CD4-positive, alpha-beta T cell (primary cell): ENCODE data around the gene NAALADL1. TPM values are rescaled to one million over a fixed set of nuclear protein-coding genes. Genes with fewer than 3 reads are reported as not detected.

Experiments used
- ATAC-seq: fragments of 200-7000 bp; cut with Tn5 transposase; one replicate; pipeline ENCODE4 v1.10.0; 2022; ENCODE audit warnings: mild to moderate bottlenecking; ENCODE audit not compliant: poor library complexity
- CTCF ChIA-PET: fragments of 350-600 bp; sonication (Branson Sonifier 250); formaldehyde crosslinking; loops from one replicate; lab custom pipeline; 2021; ENCODE audit warnings: antibody characterized with exemption, inconsistent platforms; lab: Charles Lee
- POLR2A ChIA-PET: fragments of 350-600 bp; sonication (Branson Sonifier 250); formaldehyde crosslinking; loops from one replicate; lab custom pipeline; 2021; ENCODE audit warnings: antibody characterized with exemption, inconsistent platforms; lab: Charles Lee
- DNase-seq, 14 experiments: peaks; one replicate each; pipeline ENCODE4 v3.0.0-alpha.2; 2013 to 2020; ENCODE audit warnings: mixed read lengths in 2 of 14
- H3K27ac ChIP-seq, 2 donors: one replicate each; pipeline versions ENCODE4 v1.5.1 to v1.7.0; 2013; ENCODE audit warnings: low read length in 2 of 2, low read depth in 1 of 2, mild to moderate bottlenecking in 1 of 2
- H3K27me3 ChIP-seq, 2 experiments: 1 replicate in 1 of 2; 2 replicates in 1 of 2; pipeline versions ENCODE4 v1.6.1 to v1.7.0; 2013; ENCODE audit warnings: low read length in 2 of 2, control low read depth in 1 of 2, mild to moderate bottlenecking in 1 of 2, moderate library complexity in 1 of 2; ENCODE audit not compliant: insufficient read depth in 2 of 2, control insufficient read depth in 1 of 2
- H3K36me3 ChIP-seq: one replicate; pipeline ENCODE4 v1.6.1; 2013; ENCODE audit warnings: low read length, control low read depth; ENCODE audit not compliant: insufficient read depth
- H3K4me1 ChIP-seq: one replicate; pipeline ENCODE4 v1.6.1; 2013; ENCODE audit warnings: low read length, control low read depth; ENCODE audit not compliant: insufficient read depth
- H3K4me3 ChIP-seq: one replicate; pipeline ENCODE4 v1.5.1; 2013; ENCODE audit warnings: mild to moderate bottlenecking, low read length, moderate library complexity
- H3K9me3 ChIP-seq, 2 experiments: 1 replicate in 1 of 2; 2 replicates in 1 of 2; pipeline versions ENCODE4 v1.6.1 to v1.7.0; 2013; ENCODE audit warnings: low read length in 2 of 2, mild to moderate bottlenecking in 2 of 2, control low read depth in 1 of 2, moderate library complexity in 1 of 2; ENCODE audit not compliant: control insufficient read depth in 1 of 2, insufficient read depth in 1 of 2
- H3K27ac Mint-ChIP-seq: one replicate; pipeline ENCODE4 v1.8.0; 2020; ENCODE audit warnings: mixed read lengths
- H3K27me3 Mint-ChIP-seq: one replicate; pipeline ENCODE4 v1.8.0; 2021; ENCODE audit warnings: mixed read lengths
- H3K36me3 Mint-ChIP-seq: one replicate; pipeline ENCODE4 v1.8.0; 2021; ENCODE audit warnings: low read depth, mixed read lengths
- H3K4me1 Mint-ChIP-seq: one replicate; pipeline ENCODE4 v1.8.0; 2021; ENCODE audit warnings: low read depth, mixed read lengths
- H3K4me3 Mint-ChIP-seq: one replicate; pipeline ENCODE4 v1.8.0; 2020; ENCODE audit warnings: mild to moderate bottlenecking, mixed read lengths
- H3K9me3 Mint-ChIP-seq: one replicate; pipeline ENCODE4 v1.8.0; 2020; ENCODE audit warnings: mixed read lengths
- intact Hi-C, 2 experiments: fragments of 100-400 bp; cut with DNase I in 1 of 2; cut with micrococcal nuclease in 1 of 2; formaldehyde crosslinking; loops; one replicate each; pipeline versions ENCODE4 v1.15.1 to v1.9.0; 2023 to 2025; cut with DNase I, micrococcal nuclease
- total RNA-seq, 174 experiments: library from RNA in 2 of 174; stranded (reverse) in 2 of 174; gene quantifications; one replicate each; pipeline ENCODE4 v1.2.3 and lab custom pipeline; 2021 to 2026
- TF ChIP-seq, protein P1 (sequence below): fragments of 200-600 bp; IDR thresholded peaks from one replicate; pipeline ENCODE4 v1.8.0; 2022; ENCODE audit warnings: antibody characterized with exemption, mild to moderate bottlenecking

NAALADL1 gene
- total RNA-seq, 2 experiments from 2014 or later: 7.7 to 9.2 TPM

DNA sequence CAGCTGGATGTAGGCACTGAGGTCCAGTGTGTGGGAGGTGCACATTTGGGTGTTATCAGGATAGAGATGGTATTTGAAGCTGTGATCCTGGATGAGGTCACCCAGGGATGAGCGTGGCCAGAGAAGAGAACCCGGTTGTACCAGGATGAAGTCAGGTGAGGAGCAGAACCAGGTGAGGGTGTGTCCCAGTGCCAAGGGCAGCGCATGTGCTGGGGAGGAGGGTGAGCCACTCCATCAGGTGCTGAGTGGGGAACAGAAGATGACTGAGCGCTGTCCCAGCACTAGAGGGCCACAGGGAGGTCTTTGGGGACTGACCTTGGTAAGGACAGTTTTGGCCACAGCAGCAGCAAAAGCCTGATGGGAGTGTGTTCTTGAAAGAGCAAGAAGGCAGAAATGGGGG, 41.6 kb downstream of the NAALADL1 start:
- Mint-ChIP-seq H3K9me3 (no peaks in the 10 kb centered on the region), H3K4me3 (no peak overlapping the region), H3K27me3 (no peaks in the 10 kb centered on the region), H3K27ac (no peak overlapping the region), H3K36me3 (peaks cover 3% of the 10 kb centered on the region), H3K4me1 (peaks cover 26% of the 10 kb centered on the region)
- no peaks in the 10 kb centered on the region for H3K9me3 ChIP-seq
- TF ChIP-seq, protein P1, sequence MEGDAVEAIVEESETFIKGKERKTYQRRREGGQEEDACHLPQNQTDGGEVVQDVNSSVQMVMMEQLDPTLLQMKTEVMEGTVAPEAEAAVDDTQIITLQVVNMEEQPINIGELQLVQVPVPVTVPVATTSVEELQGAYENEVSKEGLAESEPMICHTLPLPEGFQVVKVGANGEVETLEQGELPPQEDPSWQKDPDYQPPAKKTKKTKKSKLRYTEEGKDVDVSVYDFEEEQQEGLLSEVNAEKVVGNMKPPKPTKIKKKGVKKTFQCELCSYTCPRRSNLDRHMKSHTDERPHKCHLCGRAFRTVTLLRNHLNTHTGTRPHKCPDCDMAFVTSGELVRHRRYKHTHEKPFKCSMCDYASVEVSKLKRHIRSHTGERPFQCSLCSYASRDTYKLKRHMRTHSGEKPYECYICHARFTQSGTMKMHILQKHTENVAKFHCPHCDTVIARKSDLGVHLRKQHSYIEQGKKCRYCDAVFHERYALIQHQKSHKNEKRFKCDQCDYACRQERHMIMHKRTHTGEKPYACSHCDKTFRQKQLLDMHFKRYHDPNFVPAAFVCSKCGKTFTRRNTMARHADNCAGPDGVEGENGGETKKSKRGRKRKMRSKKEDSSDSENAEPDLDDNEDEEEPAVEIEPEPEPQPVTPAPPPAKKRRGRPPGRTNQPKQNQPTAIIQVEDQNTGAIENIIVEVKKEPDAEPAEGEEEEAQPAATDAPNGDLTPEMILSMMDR: no peak
- ATAC-seq: no peak
- DNase-seq: no peak
- H3K27ac ChIP-seq: no peak overlapping the region
- ChIA-PET CTCF (no interaction called here), POLR2A (no interaction called here)
- peaks cover 31% of the 10 kb centered on the region for H3K36me3 ChIP-seq
- peaks cover 26% of the 10 kb centered on the region for H3K4me1 ChIP-seq
- intact Hi-C loops: loop anchor here (1.0 to 10.0 kb wide), 2 partner anchors 10 to 298 kb away; partner anchors contain the start of gene CDC42EP2 (in 1 of the 2)
- H3K27me3 ChIP-seq: no peaks in the 10 kb centered on the region
- no peak overlapping the region for H3K4me3 ChIP-seq

DNA sequence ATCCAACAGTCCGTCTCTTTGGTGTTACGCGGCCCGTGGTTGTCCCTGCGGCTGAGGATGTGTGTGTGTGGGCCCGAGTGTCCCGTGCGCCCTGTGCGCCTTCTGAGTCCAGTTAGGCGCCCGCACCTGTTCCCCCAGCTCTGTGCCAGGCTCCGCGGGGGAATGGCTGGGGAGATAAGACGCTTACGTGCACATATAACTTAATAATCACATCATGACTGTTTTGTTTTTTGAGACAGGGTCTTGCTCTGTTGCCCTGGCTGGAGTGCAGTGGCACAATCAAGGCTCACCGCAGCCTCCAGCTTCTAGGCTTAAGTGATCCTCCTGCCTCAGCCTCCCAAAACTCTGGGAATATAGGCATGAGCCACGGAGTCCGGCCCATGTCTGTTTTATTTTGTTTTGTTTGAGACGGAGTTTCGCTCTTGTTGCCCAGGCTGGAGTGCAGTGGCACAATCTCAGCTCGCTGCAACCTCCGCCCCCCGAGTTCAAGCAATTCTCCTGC, 43.6 kb downstream of the NAALADL1 start:
- DNase-seq (peak in 1 of 14 experiments; percentile 12), ATAC-seq (no peak)
- TF ChIP-seq, protein P1: no peak
- ChIA-PET CTCF (interaction anchor here (0.8 to 4.1 kb wide), 16 partner anchors 13 to 170 kb away, joined by 3 to 30 read pairs (median 6); partner anchors contain the start of genes CDC42BPG, CDCA5, FAU and MRPL49), POLR2A (interaction anchor here (0.8 to 2.8 kb wide), 10 partner anchors 10 to 168 kb away, joined by 3 to 19 read pairs (median 8); partner anchors contain the start of genes FAU, MRPL49, PPP2R5B and SAC3D1)
- peak overlapping the region; percentile 87 for H3K4me3 ChIP-seq
- intact Hi-C loops: loop anchor here (1.0 to 10.0 kb wide), 7 partner anchors 13 to 300 kb away; partner anchors contain the start of genes CDC42EP2 (in 2 of the 2), CAPN1 (in 1 of the 2), MAJIN (in 1 of the 2) and SAC3D1 (in 1 of the 2)
- peaks cover 13% of the 10 kb centered on the region for H3K36me3 ChIP-seq
- Mint-ChIP-seq H3K27me3 (no peaks in the 10 kb centered on the region), H3K4me1 (peaks cover 26% of the 10 kb centered on the region), H3K36me3 (peaks cover 3% of the 10 kb centered on the region), H3K4me3 (peak overlapping the region; percentile 97), H3K27ac (peak overlapping the region; percentile 92), H3K9me3 (no peaks in the 10 kb centered on the region)
- peak overlapping the region; percentile 74 to 83 for H3K27ac ChIP-seq
- no peaks in the 10 kb centered on the region for H3K27me3 ChIP-seq
- H3K4me1 ChIP-seq: peaks cover 26% of the 10 kb centered on the region
- H3K9me3 ChIP-seq: no peaks in the 10 kb centered on the region

DNA sequence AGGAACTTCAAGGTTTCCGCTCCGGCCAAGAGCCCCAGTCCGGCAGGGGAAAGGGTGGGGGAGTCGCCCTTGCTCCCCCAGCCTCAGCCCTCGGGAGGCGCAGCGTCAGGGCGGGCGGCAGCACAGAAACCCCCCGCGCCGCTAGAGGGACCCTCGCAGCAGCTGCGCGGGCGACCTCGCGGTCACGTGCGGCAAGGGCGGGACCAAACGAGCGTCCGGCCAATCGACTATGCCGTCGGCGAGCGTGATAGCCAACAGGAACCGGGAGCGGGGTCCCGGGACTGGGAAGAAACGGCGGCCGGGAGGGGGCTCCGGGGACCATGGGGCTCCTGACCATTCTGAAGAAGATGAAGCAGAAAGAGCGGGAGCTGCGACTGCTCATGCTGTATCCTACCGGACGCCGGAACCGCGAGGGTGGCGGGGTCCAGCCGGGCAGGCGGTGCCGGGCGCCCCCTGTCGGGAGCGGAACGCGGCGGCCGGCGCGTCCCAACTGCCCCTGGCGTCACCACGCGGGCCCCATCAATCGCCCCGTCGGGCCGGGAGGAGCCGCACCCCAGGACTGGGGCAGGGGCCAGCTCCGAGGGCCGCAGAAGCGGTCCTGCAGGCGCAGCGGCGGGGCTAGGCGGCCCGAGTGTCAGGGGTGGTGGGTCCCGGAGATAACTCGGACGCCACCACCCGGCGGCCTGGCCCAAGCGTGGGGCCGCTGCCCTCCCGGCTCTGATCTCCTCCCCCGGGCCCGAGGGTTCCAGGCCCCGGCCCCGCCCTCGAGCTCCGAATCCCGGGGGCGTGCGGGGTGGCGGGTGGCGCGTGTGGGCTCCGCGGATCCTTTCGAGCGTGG, 44.2 kb downstream of the NAALADL1 start, which contains the start of gene ARL2:
ARL2 (plus strand) TSS at position 273 of the 838 bp plus-strand sequence; CDS start at position 321, 48 bp downstream.
- intact Hi-C loops: loop anchor here (1.0 to 10.0 kb wide), 11 partner anchors 13 to 301 kb away; partner anchors contain the start of genes CDC42EP2 (in 2 of the 2), CAPN1 (in 1 of the 2), CDCA5 (in 1 of the 2) and MAJIN (in 1 of the 2)
- Histone ChIP-seq H3K36me3 (peaks cover 11% of the 10 kb centered on the region), H3K4me3 (peak within 1 kb of the TSS; percentile 87), H3K4me1 (peaks cover 26% of the 10 kb centered on the region), H3K9me3 (no peaks in the 10 kb centered on the region), H3K27ac (peak within 1 kb of the TSS; percentile 83 to 98), H3K27me3 (no peaks in the 10 kb centered on the region)
- no peaks in the 10 kb centered on the region for H3K9me3 Mint-ChIP-seq
- peak within 1 kb of the TSS; percentile 96 for H3K27ac Mint-ChIP-seq
- POLR2A ChIA-PET: interaction anchor here (0.5 to 2.8 kb wide), 13 partner anchors 11 to 169 kb away, joined by 3 to 19 read pairs (median 6); partner anchors contain the start of genes FAU, MAJIN, MRPL49 and PPP2R5B
- CTCF ChIA-PET: interaction anchor here (0.6 to 4.1 kb wide), 23 partner anchors 13 to 301 kb away, joined by 3 to 30 read pairs (median 5); partner anchors contain the start of genes CDC42BPG, CDC42EP2, CDCA5 and FAU
- H3K4me1 Mint-ChIP-seq: peaks cover 26% of the 10 kb centered on the region
- H3K4me3 Mint-ChIP-seq: peak within 1 kb of the TSS; percentile 97
- H3K27me3 Mint-ChIP-seq: no peaks in the 10 kb centered on the region
- H3K36me3 Mint-ChIP-seq: peaks cover 3% of the 10 kb centered on the region
- ATAC-seq: peak; percentile 67
- TF ChIP-seq, protein P1: peak; percentile 77
- peak; percentile 66 to 94 (median 80) for DNase-seq
